Measurements from ENCODE around the gene HSPA12A. TPM values are rescaled to one million over a fixed set of nuclear protein-coding genes. Genes with fewer than 3 reads are reported as not detected.

The HSPA12A gene
- total RNA-seq, 1 donor from 2014 or later: 7.9 TPM

DNA sequence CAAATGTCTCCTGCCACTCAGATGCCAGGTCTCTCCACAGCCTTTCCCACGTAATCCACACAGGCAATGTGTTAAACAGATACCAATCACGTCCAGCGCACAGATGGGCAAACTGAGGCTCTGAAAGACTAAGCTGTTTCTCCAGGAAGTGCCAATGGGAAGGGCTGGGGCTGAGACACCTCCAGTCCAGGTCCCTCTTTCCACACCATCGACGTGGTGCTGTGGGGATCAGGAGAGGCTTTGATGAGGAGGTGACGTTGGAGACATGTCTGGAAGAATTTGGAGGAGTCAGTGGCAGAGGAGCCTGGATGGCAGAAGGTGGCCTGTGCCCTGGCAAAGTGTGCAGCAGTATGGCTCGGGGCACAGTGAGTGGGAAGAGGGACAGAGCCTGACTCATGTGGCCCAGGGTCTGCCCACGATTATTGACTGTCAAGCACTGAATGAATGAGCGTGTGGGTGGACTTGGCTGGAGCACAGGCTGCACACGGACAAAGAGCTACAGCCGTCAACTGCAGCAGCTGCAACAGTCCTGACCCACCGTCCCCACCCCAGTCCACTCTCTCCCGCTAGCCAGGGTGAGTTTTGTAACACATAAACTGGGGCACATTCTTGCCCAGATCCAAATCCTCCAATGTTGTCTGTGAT, 40.8 kb upstream of the HSPA12A start:
- Histone ChIP-seq H3K36me3 (ENCODE audit: insufficient read depth, low read length) (no peaks in the 10 kb centered on the region), H4K20me1 (ENCODE audit: insufficient read depth, low read length) (no peaks in the 10 kb centered on the region), H2AFZ (ENCODE audit: low read depth, low read length) (peak overlapping the region; percentile 60), H3K4me2 (ENCODE audit: low read length) (peak overlapping the region; percentile 11), H3K4me3 (ENCODE audit: insufficient read depth, low read depth, low read length) (no peak overlapping the region), H3K79me2 (ENCODE audit: insufficient read depth, low read length) (no peaks in the 10 kb centered on the region), H3K9ac (ENCODE audit: low read length) (no peak overlapping the region), H3K4me1 (ENCODE audit: insufficient read depth, low read length) (peaks cover 11% of the 10 kb centered on the region), H3K9me3 (ENCODE audit: insufficient read depth, low read depth, low read length) (no peaks in the 10 kb centered on the region), H3K27me3 (ENCODE audit: insufficient read depth, low read length) (no peaks in the 10 kb centered on the region), H3K27ac (ENCODE audit: low read depth, low read length) (no peak overlapping the region)
- DNase-seq (ENCODE audit: low read depth): peak; percentile 52
- H3K36me3 Mint-ChIP-seq (ENCODE audit: low read depth, unreplicated experiment): no peaks in the 10 kb centered on the region
- H3K4me3 Mint-ChIP-seq (ENCODE audit: unreplicated experiment): no peak overlapping the region
- H3K27me3 Mint-ChIP-seq (ENCODE audit: low read depth, unreplicated experiment): peaks cover 17% of the 10 kb centered on the region
- no peak overlapping the region for H3K27ac Mint-ChIP-seq (ENCODE audit: unreplicated experiment)
- TF ChIP-seq, protein P1, sequence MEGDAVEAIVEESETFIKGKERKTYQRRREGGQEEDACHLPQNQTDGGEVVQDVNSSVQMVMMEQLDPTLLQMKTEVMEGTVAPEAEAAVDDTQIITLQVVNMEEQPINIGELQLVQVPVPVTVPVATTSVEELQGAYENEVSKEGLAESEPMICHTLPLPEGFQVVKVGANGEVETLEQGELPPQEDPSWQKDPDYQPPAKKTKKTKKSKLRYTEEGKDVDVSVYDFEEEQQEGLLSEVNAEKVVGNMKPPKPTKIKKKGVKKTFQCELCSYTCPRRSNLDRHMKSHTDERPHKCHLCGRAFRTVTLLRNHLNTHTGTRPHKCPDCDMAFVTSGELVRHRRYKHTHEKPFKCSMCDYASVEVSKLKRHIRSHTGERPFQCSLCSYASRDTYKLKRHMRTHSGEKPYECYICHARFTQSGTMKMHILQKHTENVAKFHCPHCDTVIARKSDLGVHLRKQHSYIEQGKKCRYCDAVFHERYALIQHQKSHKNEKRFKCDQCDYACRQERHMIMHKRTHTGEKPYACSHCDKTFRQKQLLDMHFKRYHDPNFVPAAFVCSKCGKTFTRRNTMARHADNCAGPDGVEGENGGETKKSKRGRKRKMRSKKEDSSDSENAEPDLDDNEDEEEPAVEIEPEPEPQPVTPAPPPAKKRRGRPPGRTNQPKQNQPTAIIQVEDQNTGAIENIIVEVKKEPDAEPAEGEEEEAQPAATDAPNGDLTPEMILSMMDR (IDR thresholded peaks at IDR 0.05; ENCODE audit: insufficient read depth, low read depth, low read length): no peak
- no peak for TF ChIP-seq EZH2 (IDR thresholded peaks at IDR 0.05; ENCODE audit: insufficient read depth, low read length)
- H3K9me3 Mint-ChIP-seq (ENCODE audit: unreplicated experiment): no peaks in the 10 kb centered on the region
- FAIRE-seq: no peak
- peaks cover 4% of the 10 kb centered on the region for H3K4me1 Mint-ChIP-seq (ENCODE audit: low read depth, unreplicated experiment)

DNA sequence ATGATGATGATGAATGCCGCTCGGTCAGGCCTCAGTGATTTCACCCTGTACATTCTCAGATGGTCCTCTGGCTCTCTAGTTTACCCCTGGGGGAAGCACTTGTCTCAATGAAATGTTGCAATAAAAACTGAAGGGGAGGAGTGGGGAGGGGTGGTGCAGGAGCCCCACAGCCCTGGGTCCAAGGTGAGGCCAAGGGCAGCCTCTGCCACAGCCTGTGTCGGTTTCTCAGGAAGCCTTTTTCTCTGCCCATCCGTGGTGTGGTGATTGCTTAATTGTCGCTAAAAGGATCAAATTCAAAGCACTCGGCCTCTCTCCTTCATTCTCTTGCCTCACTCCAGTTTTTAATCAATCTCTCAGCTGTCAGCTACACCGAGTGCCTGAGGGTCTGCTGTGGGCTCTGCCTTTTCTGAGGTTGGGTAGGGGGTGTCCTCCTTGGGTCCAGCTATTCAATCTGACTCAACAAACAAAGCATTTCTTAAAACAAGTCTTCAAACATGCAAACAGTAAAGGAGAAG, 39.1 kb upstream of the HSPA12A start:
- DNase-seq (ENCODE audit: low read depth): no peak
- TF ChIP-seq EZH2 (IDR thresholded peaks at IDR 0.05; ENCODE audit: insufficient read depth, low read length): no peak
- TF ChIP-seq, protein P1 (IDR thresholded peaks at IDR 0.05; ENCODE audit: insufficient read depth, low read depth, low read length): no peak

DNA sequence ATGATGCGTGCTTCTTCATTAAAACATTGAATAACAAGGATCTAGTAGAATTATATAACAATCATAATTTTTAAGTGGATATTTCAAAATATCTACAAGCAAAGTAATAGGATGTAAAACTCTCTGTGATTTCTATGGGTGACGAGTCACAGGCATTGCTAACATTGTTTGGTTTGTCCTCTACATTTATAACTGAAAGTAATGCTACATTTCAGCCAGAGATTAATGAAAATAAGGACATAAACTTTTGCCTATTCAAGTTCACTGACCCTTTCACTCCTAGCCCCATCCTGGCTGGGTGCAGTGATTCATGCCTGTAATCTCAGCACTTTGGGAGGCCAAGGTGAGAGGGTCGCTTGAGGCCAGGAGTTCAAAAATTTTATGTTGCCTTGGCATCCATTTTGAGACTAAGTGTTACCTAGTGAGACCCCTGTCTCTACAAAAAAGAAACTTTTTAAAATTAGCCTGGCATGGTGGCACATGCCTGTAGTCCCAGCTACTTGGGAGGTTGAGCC, 38.4 kb upstream of the HSPA12A start:
- Histone ChIP-seq H3K79me2 (ENCODE audit: insufficient read depth, low read length) (no peaks in the 10 kb centered on the region), H3K27me3 (ENCODE audit: insufficient read depth, low read length) (no peaks in the 10 kb centered on the region), H3K9ac (ENCODE audit: low read length) (no peak overlapping the region), H3K4me2 (ENCODE audit: low read length) (no peak overlapping the region), H4K20me1 (ENCODE audit: insufficient read depth, low read length) (no peaks in the 10 kb centered on the region), H2AFZ (ENCODE audit: low read depth, low read length) (no peak overlapping the region), H3K27ac (ENCODE audit: low read depth, low read length) (no peak overlapping the region), H3K4me1 (ENCODE audit: insufficient read depth, low read length) (peaks cover 6% of the 10 kb centered on the region), H3K36me3 (ENCODE audit: insufficient read depth, low read length) (no peaks in the 10 kb centered on the region), H3K4me3 (ENCODE audit: insufficient read depth, low read depth, low read length) (no peak overlapping the region), H3K9me3 (ENCODE audit: insufficient read depth, low read depth, low read length) (no peaks in the 10 kb centered on the region)
- Mint-ChIP-seq H3K4me3 (ENCODE audit: unreplicated experiment) (no peak overlapping the region), H3K9me3 (ENCODE audit: unreplicated experiment) (no peaks in the 10 kb centered on the region), H3K27me3 (ENCODE audit: low read depth, unreplicated experiment) (peaks cover 15% of the 10 kb centered on the region), H3K27ac (ENCODE audit: unreplicated experiment) (no peak overlapping the region), H3K36me3 (ENCODE audit: low read depth, unreplicated experiment) (no peaks in the 10 kb centered on the region), H3K4me1 (ENCODE audit: low read depth, unreplicated experiment) (peaks cover 4% of the 10 kb centered on the region)
- TF ChIP-seq EZH2 (IDR thresholded peaks at IDR 0.05; ENCODE audit: insufficient read depth, low read length): no peak
- TF ChIP-seq, protein P1 (IDR thresholded peaks at IDR 0.05; ENCODE audit: insufficient read depth, low read depth, low read length): no peak
- DNase-seq (ENCODE audit: low read depth): no peak
- no peak for FAIRE-seq

More for the DNA sequence above, 39.1 kb upstream of the HSPA12A start:
- Histone ChIP-seq H3K4me1 (ENCODE audit: insufficient read depth, low read length) (peaks cover 6% of the 10 kb centered on the region), H3K4me2 (ENCODE audit: low read length) (no peak overlapping the region), H4K20me1 (ENCODE audit: insufficient read depth, low read length) (no peaks in the 10 kb centered on the region), H3K9me3 (ENCODE audit: insufficient read depth, low read depth, low read length) (no peaks in the 10 kb centered on the region), H3K36me3 (ENCODE audit: insufficient read depth, low read length) (no peaks in the 10 kb centered on the region), H3K9ac (ENCODE audit: low read length) (no peak overlapping the region), H3K27ac (ENCODE audit: low read depth, low read length) (no peak overlapping the region), H3K79me2 (ENCODE audit: insufficient read depth, low read length) (no peaks in the 10 kb centered on the region), H3K4me3 (ENCODE audit: insufficient read depth, low read depth, low read length) (no peak overlapping the region), H3K27me3 (ENCODE audit: insufficient read depth, low read length) (no peaks in the 10 kb centered on the region), H2AFZ (ENCODE audit: low read depth, low read length) (no peak overlapping the region)
- peaks cover 4% of the 10 kb centered on the region for H3K4me1 Mint-ChIP-seq (ENCODE audit: low read depth, unreplicated experiment)
- no peak overlapping the region for H3K27ac Mint-ChIP-seq (ENCODE audit: unreplicated experiment)
- H3K27me3 Mint-ChIP-seq (ENCODE audit: low read depth, unreplicated experiment): peaks cover 17% of the 10 kb centered on the region
- H3K9me3 Mint-ChIP-seq (ENCODE audit: unreplicated experiment): no peaks in the 10 kb centered on the region
- FAIRE-seq: no peak
- H3K4me3 Mint-ChIP-seq (ENCODE audit: unreplicated experiment): no peak overlapping the region
- no peaks in the 10 kb centered on the region for H3K36me3 Mint-ChIP-seq (ENCODE audit: low read depth, unreplicated experiment)
